ENCODE results near the gene GPC3.

Gene GPC3

DNA sequence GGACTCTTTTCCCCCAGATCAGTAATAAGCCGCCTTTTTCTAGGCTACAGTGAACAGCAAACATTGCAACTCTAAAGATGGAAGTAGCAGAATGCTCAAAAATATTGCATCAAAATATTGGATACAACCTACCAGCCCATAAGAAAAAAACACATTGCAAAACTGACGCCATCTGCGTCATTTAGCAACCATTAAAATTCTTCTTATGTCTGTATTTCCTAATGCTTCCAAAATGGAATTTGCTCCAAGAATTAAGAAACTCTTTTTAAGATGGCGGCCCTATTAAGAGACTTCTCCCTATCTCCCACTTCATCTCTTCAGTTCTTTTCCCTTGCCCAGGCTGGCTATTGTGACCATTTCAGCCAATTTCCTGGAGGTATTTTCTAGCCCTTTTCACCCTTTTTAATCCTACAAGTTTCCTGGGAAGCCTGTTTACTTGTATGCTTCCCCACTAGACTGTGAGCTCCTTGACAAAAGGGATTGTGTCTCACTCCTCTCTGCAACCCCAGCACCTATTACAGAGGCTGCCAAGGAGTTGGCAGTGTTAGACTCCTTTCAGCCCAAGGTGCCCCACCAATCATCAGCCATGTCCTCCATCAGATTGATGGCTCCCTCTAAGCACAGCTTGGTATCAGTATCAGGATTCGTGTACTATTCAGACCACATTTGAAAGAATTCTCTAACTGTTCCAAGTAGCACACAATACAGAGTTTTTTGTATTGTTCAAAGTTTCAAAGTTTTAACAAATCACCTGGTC is 4.4 kb downstream of the GPC3 start:
- no peak for DNase-seq
- no peak overlapping the region for H3K4me3 ChIP-seq (ENCODE audit: low read depth, low read length)
- TF ChIP-seq, protein P1, sequence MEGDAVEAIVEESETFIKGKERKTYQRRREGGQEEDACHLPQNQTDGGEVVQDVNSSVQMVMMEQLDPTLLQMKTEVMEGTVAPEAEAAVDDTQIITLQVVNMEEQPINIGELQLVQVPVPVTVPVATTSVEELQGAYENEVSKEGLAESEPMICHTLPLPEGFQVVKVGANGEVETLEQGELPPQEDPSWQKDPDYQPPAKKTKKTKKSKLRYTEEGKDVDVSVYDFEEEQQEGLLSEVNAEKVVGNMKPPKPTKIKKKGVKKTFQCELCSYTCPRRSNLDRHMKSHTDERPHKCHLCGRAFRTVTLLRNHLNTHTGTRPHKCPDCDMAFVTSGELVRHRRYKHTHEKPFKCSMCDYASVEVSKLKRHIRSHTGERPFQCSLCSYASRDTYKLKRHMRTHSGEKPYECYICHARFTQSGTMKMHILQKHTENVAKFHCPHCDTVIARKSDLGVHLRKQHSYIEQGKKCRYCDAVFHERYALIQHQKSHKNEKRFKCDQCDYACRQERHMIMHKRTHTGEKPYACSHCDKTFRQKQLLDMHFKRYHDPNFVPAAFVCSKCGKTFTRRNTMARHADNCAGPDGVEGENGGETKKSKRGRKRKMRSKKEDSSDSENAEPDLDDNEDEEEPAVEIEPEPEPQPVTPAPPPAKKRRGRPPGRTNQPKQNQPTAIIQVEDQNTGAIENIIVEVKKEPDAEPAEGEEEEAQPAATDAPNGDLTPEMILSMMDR (IDR thresholded peaks at IDR 0.05; ENCODE audit: low read depth, low read length, missing control alignments): no peak
- H3K27me3 ChIP-seq (replicated peaks): peaks cover 8% of the 10 kb centered on the region
- H3K27ac ChIP-seq: no peak overlapping the region
- H3K36me3 ChIP-seq (replicated peaks): no peaks in the 10 kb centered on the region
- in situ Hi-C loops (cut with HindIII; ENCODE audit: low pct_ligation_motif_present, low sequenced_read_pairs): no loop called here

DNA sequence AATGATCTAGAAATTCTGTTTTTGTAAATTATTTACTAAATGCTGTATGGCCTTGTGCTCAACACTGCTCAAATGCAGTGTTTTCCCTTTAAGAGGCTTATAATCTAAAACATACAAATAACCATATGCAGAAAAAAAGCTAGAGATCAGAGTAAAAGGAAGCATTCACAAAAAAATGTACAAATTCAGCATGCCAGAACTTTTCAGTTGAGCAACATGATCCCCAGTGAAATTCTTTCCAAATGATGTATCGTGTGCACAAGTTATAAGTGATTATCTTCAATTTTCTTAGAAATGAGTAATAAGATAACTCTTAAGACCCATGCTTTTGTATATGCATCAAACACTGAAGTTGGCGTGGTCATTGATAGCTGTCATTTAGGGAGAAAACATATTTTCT is 5.0 kb downstream of the GPC3 start:
- no peak overlapping the region for H3K27ac ChIP-seq
- DNase-seq: no peak

GRCh38 chrX:133979641-133980230 is 5.7 kb downstream of the GPC3 start:
- no peaks in the 10 kb centered on the region for H3K36me3 ChIP-seq (replicated peaks)
- TF ChIP-seq, protein P1 (IDR thresholded peaks at IDR 0.05; ENCODE audit: low read depth, low read length, missing control alignments): no peak
- in situ Hi-C loops (cut with HindIII; ENCODE audit: low pct_ligation_motif_present, low sequenced_read_pairs): no loop called here
- no peak overlapping the region for H3K27ac ChIP-seq
- no peak for DNase-seq
- peaks cover 5% of the 10 kb centered on the region for H3K27me3 ChIP-seq (replicated peaks)
- no peak overlapping the region for H3K4me3 ChIP-seq (ENCODE audit: low read depth, low read length)

More for the DNA sequence above, 5.0 kb downstream of the GPC3 start:
- in situ Hi-C loops (cut with HindIII; ENCODE audit: low pct_ligation_motif_present, low sequenced_read_pairs): no loop called here
- Histone ChIP-seq H3K27me3 (replicated peaks) (peaks cover 8% of the 10 kb centered on the region), H3K36me3 (replicated peaks) (no peaks in the 10 kb centered on the region), H3K4me3 (ENCODE audit: low read depth, low read length) (no peak overlapping the region)
- TF ChIP-seq, protein P1 (IDR thresholded peaks at IDR 0.05; ENCODE audit: low read depth, low read length, missing control alignments): no peak

- H3K27me3 ChIP-seq (replicated peaks): no peaks in the 10 kb centered on the region
- H3K36me3 ChIP-seq (replicated peaks): no peaks in the 10 kb centered on the region
- no peak overlapping the region for H3K27ac ChIP-seq
- no peak for DNase-seq
- in situ Hi-C loops (cut with HindIII; ENCODE audit: low pct_ligation_motif_present, low sequenced_read_pairs): no loop called here
- TF ChIP-seq, protein P1 (IDR thresholded peaks at IDR 0.05; ENCODE audit: low read depth, low read length, missing control alignments): no peak
- no peak overlapping the region for H3K4me3 ChIP-seq (ENCODE audit: low read depth, low read length)
Measured at GRCh38 chrX:133973704-133974103, 11.7 kb downstream of the GPC3 start.

DNA sequence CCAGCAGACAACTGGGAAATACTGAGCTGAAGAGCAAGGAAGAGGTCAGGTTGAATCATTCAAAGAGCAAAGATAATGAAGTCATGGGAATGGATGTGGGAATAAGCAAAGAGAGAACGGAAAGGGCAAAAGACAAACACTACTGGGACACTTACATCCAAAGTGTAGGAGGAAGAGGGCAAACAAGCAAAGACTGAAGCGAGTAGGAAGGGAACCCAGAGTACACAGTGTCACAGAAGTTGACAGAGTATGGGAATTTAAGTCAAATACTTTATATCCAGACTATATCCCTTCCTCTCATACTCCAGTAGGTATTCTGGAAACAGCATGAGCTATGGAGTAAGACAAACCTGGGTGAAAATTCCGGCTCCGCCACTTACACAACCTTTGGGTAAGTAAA is 12.5 kb downstream of the GPC3 start:
- in situ Hi-C loops (cut with HindIII; ENCODE audit: low pct_ligation_motif_present, low sequenced_read_pairs): no loop called here
- no peak overlapping the region for H3K4me3 ChIP-seq (ENCODE audit: low read depth, low read length)
- no peak for DNase-seq
- no peaks in the 10 kb centered on the region for H3K36me3 ChIP-seq (replicated peaks)
- H3K27me3 ChIP-seq (replicated peaks): no peaks in the 10 kb centered on the region
- H3K27ac ChIP-seq: no peak overlapping the region
- TF ChIP-seq, protein P1 (IDR thresholded peaks at IDR 0.05; ENCODE audit: low read depth, low read length, missing control alignments): no peak

Measured in brain microvascular endothelial cell (primary cell).